ENCODE results near the gene CD74. TPM values are rescaled to one million over a fixed set of nuclear protein-coding genes. Genes with fewer than 3 reads are reported as not detected.

CD74 gene
- polyA plus RNA-seq, 1 donor from 2014 or later, result not detected

- Histone ChIP-seq H3F3A (ENCODE audit: insufficient read depth, low read length, poor library complexity, severe bottlenecking) (no peaks in the 10 kb centered on the region), H4K20me1 (ENCODE audit: insufficient read depth) (no peaks in the 10 kb centered on the region), H3K9me3 (ENCODE audit: low read length) (no peaks in the 10 kb centered on the region), H2AFZ (ENCODE audit: low read depth, low read length) (no peak overlapping the region), H3K4me2 (ENCODE audit: low read length) (no peak overlapping the region), H3K79me2 (replicated peaks; ENCODE audit: insufficient read depth, low read length) (no peaks in the 10 kb centered on the region), H3K9me2 (ENCODE audit: insufficient read depth, low read length) (no peaks in the 10 kb centered on the region), H3K9ac (ENCODE audit: low read length) (no peak overlapping the region), H3K27me3 (ENCODE audit: insufficient read depth, low read depth, low read length) (no peaks in the 10 kb centered on the region), H3K4me3 (ENCODE audit: low read length) (no peak overlapping the region), H3K27ac (ENCODE audit: low read length) (no peak overlapping the region), H3K36me3 (ENCODE audit: insufficient read depth, low read length) (no peaks in the 10 kb centered on the region)
- no peak for TF ChIP-seq TAF1 (IDR thresholded peaks at IDR 0.05; ENCODE audit: low read depth)
- TF ChIP-seq RAD21 (conservative IDR thresholded peaks at IDR 0.05), result no peak
Observed at GRCh38 chr5:150404535-150404934, 8.2 kb downstream of the CD74 start.

GRCh38 chr5:150404121-150404520 is 8.6 kb downstream of the CD74 start:
- Histone ChIP-seq H3K9ac (ENCODE audit: low read length) (no peak overlapping the region), H3K79me2 (replicated peaks; ENCODE audit: insufficient read depth, low read length) (no peaks in the 10 kb centered on the region), H3K4me3 (ENCODE audit: low read length) (no peak overlapping the region), H3F3A (ENCODE audit: insufficient read depth, low read length, poor library complexity, severe bottlenecking) (no peaks in the 10 kb centered on the region), H3K9me3 (ENCODE audit: low read length) (no peaks in the 10 kb centered on the region), H3K4me2 (ENCODE audit: low read length) (no peak overlapping the region), H2AFZ (ENCODE audit: low read depth, low read length) (no peak overlapping the region), H3K9me2 (ENCODE audit: insufficient read depth, low read length) (no peaks in the 10 kb centered on the region), H4K20me1 (ENCODE audit: insufficient read depth) (no peaks in the 10 kb centered on the region), H3K36me3 (ENCODE audit: insufficient read depth, low read length) (no peaks in the 10 kb centered on the region), H3K27me3 (ENCODE audit: insufficient read depth, low read depth, low read length) (no peaks in the 10 kb centered on the region), H3K27ac (ENCODE audit: low read length) (no peak overlapping the region)
- TF ChIP-seq EZH2 (IDR thresholded peaks at IDR 0.05; ENCODE audit: borderline replicate concordance, insufficient read depth, low read length, poor library complexity, severe bottlenecking) (no peak), RAD21 (conservative IDR thresholded peaks at IDR 0.05) (no peak), TAF1 (IDR thresholded peaks at IDR 0.05; ENCODE audit: low read depth) (no peak), SMC3 (conservative IDR thresholded peaks at IDR 0.05; ENCODE audit: poor library complexity) (no peak), EP300 (conservative IDR thresholded peaks at IDR 0.05; ENCODE audit: poor library complexity, severe bottlenecking) (no peak), REST (IDR thresholded peaks at IDR 0.05; ENCODE audit: borderline replicate concordance) (no peak), POLR2AphosphoS5 (IDR thresholded peaks at IDR 0.05) (no peak), MXI1 (conservative IDR thresholded peaks at IDR 0.05; ENCODE audit: poor library complexity, severe bottlenecking) (no peak), CTCF (IDR thresholded peaks at IDR 0.05; ENCODE audit: poor library complexity, severe bottlenecking) (no peak)

- Histone ChIP-seq H3K4me3 (ENCODE audit: low read length) (no peak overlapping the region), H4K20me1 (ENCODE audit: insufficient read depth) (no peaks in the 10 kb centered on the region), H2AFZ (ENCODE audit: low read depth, low read length) (no peak overlapping the region), H3K27ac (ENCODE audit: low read length) (no peak overlapping the region), H3K9me2 (ENCODE audit: insufficient read depth, low read length) (no peaks in the 10 kb centered on the region), H3K79me2 (replicated peaks; ENCODE audit: insufficient read depth, low read length) (no peaks in the 10 kb centered on the region), H3K9ac (ENCODE audit: low read length) (no peak overlapping the region), H3K4me2 (ENCODE audit: low read length) (no peak overlapping the region), H3K9me3 (ENCODE audit: low read length) (no peaks in the 10 kb centered on the region), H3K27me3 (ENCODE audit: insufficient read depth, low read depth, low read length) (no peaks in the 10 kb centered on the region), H3K36me3 (ENCODE audit: insufficient read depth, low read length) (no peaks in the 10 kb centered on the region), H3F3A (ENCODE audit: insufficient read depth, low read length, poor library complexity, severe bottlenecking) (no peaks in the 10 kb centered on the region)
- TF ChIP-seq EP300 (conservative IDR thresholded peaks at IDR 0.05; ENCODE audit: poor library complexity, severe bottlenecking) (no peak), TAF1 (IDR thresholded peaks at IDR 0.05; ENCODE audit: low read depth) (no peak), SMC3 (conservative IDR thresholded peaks at IDR 0.05; ENCODE audit: poor library complexity) (no peak), RAD21 (conservative IDR thresholded peaks at IDR 0.05) (no peak), MXI1 (conservative IDR thresholded peaks at IDR 0.05; ENCODE audit: poor library complexity, severe bottlenecking) (no peak), CTCF (IDR thresholded peaks at IDR 0.05; ENCODE audit: poor library complexity, severe bottlenecking) (no peak), POLR2AphosphoS5 (IDR thresholded peaks at IDR 0.05) (no peak)
Observed at GRCh38 chr5:150402901-150403342, 9.8 kb downstream of the CD74 start.

Data from neural cell (in vitro differentiated cells).